GM19099 (cell line): ENCODE measurements around the gene APCDD1L.

Experiments used
- POLR2A ChIP-seq: IDR thresholded peaks from 3 replicates; pipeline ENCODE4 v1.6.1; 2011; ENCODE audit warnings: low read depth; ENCODE audit not compliant: insufficient read length; ENCODE audit errors: extremely low read depth

APCDD1L gene

DNA sequence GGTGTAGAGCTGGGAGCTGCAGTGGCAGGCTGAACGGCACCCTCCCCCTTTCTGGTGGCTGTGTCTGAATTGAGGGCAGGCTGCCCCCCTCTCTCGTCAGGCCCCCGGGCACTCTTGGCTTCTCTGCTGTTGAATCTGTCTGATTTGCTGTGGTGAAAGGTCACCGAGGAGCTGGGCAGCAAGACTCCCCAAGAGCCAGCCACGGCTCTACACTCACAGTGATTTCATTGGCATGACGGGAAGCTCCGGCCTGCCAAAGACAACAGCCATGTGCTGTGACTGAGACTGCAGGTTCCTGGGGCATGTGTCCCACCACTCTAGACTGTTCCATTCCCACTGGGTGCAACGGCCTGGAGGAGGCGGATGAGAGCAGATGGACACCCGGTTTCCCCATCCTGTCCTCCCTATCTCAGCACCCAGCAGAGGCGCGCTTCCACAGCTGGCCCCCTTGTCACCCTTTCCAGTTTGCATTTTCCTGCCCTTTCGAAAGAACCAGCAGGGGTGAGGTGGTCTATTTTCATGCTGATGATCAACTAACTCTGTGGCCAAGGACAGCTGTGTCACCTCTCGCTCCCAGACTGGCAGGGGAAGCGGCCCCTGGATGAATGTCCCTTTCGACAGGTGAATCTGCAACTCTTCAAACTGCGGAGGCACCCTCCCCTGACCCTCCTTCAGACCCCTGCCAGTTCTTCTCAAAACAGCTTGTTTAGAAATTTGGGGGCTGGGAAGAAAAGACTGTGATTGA lies 2.2 kb downstream of the APCDD1L start:
- TF ChIP-seq POLR2A: no peak

DNA sequence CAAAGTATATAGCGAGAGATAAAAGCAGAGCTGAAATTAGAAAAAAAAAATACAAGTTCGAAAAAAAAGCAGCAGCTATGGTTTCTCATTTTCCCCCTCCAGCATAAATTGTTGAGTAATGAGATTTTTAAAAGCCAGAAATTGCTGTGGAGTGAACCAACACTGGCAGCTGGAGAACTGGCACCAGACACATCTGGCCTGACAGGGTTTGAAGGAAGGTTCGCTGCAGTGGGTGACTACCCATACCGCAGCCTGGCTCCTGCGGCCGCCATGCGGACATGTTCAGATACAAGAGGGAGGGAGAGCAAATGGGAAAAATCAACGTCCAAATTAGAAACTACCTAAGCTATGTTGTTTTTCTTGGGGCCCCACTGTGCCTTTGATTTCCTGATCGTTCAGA lies 3.3 kb downstream of the APCDD1L start:
- no peak for TF ChIP-seq POLR2A

DNA sequence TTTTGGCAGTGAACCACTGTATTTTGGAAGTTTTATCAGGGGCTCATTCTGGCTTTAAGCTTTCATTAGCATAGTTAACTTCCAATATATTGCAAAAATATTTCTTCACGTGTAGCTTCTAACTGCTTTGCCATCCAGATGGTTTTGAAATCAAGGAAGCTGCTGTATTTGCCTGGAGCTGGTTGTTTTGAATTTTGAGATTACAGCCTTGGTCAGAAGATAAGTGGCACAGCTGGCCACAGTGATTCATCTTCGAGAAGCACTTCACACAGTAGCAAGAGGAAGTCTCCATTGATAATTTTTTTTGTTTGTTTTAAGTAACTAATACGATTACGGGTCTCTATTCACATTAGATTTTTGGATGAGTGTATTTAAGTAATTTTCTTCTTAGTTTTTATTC lies 3.8 kb downstream of the APCDD1L start:
- no peak for TF ChIP-seq POLR2A

DNA sequence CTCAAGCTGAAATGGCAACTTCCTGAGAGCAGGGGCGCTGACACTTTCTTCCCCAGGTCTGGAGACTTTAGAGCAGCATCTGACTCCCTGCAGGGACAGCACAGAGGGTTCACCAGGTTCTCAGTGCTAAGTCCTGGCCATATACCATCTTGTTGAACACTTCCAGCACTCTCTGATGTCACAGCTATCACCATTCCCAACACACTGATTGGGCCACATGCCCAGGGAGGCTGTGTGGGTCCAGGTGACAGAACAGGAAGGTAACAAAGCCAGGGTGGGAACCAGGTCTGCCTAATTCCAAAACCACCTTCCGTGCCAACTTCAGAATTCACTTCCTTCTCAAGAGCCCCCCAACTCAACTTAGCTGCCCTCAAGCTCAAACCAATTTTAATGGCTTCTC lies 4.3 kb downstream of the APCDD1L start:
- TF ChIP-seq POLR2A: no peak

DNA sequence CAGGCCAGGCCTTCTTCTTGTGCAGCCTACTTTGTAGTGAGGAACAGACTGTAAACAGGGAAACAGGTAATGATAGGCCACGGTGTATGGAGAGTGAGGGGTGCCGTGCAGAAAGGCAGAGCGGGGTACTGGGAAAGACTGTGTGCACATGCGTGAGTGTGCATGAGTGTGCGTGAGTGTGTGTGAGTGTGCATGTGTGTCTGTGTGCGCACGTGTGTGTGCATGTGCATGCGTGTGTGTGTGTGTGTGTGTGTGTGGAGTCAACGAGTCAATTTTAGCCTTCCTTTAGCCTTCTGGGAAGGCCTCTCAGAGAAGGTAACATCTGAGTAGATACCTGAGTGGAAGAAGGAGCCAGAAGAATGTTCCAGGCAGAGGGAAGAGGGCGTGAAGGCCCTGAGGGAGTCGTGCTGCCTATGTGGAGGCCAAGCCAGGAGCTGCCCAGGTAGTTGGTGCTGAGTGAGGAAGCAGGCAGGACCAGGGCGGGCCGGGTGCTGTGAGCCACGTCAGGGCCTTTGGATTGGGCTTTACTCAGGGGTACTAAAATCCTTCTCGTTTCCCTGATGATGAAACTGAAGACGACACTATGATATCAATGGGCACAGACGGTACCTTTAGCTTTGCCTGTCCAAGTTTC lies 6.3 kb downstream of the APCDD1L start:
- no peak for TF ChIP-seq POLR2A

DNA sequence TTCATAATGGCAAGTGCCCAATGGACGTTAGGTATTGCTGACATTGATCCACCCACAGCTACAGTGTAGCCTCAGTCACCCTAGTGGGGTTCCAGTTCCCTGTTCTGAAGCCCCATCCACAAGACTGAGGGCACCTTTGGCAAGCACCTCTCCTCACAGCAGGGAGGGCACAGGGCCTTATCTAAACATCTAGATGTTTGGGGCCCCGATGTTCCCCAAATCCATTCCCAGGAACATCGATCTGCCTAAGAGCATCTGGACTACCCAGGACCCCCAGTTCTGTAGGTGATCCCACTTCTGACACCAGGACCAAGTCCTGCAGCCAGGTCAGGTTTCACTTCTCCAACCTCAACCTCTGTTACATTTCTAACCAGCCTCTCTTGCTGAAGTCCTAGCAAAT lies 10.6 kb downstream of the APCDD1L start:
- TF ChIP-seq POLR2A: no peak

DNA sequence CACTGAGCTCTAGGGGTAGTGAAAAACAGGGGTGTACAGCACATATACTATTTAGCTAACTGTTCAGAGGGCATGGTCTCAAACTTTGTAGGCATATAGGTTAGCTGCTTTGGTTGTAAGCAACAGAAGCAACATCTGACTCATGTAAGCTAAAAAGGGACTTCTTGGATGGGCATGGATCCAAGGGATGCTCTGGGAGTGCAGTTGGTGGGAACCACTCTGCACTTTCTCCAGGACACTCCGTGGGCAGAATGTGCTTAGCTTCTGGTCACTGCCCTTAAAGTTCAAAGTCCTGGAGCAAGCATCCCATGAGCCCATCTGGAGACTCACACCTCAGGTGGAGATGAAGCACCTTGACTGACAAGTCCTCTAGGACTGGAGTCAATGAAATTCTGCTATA lies 11.5 kb downstream of the APCDD1L start:
- no peak for TF ChIP-seq POLR2A

DNA sequence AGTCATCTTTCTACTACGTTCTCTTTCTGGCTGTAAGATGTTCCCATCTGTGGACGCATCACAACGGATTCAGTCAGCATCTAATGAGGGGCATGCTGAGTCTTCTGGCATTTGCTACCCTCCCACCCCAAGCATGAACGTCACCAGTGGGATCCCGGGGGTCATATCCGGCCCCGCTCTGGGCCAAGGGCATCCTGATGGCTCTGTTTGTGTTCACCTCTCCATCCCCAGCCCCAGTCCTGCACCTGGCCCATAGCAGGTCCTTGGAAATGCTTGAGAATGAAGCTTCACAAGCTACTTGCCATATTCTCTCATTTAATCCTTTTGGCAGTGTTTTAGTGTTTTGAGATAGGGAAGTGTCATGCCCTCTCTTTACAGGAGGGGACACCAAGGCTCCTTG lies 14.9 kb downstream of the APCDD1L start:
- TF ChIP-seq POLR2A: no peak

DNA sequence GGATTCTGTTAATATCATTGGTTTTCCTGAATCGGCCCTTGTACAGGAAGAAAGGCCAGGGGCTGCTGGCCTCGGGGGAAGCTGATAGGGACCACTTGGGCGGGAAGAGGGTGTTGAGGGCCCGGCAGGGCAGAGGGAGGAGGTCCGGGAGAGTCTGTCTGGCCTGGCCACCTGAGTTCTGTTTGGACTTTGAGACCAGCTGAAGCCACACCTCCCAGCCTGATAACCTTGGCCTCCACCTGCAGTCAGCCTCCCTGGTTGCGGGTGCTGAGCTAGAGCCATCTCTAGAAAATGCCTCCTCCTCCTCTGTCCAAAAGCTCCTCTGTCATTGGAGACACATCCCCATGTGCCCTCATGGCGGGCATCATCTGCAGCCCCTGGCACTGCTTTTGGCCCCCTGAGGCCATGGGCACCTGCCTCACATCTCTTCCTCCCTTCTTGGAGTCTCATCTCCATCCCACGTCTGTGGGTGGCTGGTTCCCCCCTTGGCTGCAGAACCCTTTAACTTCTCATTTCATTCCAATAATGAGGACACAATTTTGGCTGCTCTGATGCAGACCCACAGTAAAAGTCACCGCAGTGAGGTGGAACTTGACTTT lies 16.6 kb downstream of the APCDD1L start:
- TF ChIP-seq POLR2A: no peak

DNA sequence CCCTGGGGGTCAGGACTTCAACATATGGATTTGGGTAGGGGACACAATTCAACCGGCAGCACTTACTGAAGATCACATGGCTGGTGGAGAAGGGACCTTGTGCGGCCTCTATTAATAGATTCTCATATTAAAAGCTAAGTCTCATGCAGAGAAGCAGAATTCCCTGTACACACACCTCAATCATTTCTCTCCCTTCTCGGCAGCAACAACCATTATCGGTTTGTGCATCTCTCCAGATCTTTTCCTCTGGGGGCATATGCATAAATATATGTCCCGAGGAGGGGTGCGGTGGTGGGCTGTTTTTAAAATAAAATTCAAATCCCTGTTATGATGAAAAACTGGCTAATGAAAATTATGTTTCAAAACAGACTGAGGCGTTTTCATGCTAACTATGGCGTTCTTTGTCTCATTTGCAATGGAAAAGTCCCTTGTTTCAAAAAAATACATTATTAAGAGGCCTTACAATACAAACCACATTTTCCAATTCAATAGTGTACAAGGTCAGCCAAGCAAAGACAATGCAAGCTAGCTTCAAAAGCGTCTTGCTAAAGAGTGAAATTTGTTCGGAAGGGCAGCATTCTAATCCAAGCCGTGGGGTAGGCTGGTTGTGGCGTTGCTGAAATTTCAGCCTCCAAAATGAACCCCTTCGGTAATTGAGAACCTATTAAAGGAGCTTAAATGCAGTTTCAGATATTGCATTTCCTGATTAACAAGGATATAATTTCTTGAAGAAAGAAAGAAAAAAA lies 17.3 kb downstream of the APCDD1L start:
- TF ChIP-seq POLR2A: no peak

DNA sequence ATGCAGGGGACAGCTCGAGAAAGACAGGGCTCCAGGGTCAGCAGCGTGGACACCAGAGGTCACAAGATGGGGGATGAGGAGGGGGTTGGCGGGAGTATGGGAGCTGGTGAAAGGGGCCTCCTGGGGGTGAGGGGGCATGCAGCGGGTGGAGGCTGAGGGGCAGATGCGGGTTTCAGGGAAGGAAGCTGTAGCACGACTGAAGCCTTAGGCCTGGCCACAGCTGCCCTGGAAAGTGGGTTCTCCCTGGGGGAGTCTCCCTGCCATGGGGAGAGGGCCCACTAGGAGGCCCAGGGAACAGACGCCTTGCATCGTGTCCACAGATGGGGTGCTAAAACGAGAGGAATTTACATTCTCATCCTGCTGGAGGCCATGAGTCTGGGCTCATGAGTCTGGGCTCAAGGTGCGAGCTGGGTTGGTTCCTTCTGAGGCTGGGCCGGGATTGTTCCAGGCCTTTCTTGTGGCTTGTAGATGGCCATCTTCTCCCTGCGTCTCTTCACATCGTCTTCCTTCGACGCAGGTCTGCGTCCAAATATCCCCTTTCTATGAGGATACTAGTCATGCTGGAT lies 18.0 kb downstream of the APCDD1L start:
- TF ChIP-seq POLR2A: no peak

DNA sequence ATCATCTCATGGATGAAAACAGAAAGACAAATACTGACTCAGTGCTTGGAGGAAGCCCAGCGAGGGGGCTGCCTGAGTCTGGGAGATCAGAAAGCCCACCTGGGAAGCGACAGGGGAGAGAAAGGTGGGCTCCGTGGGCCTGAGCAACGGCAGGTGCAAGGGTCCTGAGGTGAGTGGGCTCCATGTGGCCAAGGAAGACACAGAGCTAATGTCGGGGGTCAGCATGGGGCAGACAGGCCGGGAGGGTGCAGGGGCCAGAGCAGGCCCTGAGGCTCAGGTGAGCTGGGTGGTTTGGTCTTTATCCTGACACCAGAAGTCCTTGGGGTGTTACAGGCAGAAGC lies 18.8 kb downstream of the APCDD1L start:
- no peak for TF ChIP-seq POLR2A

DNA sequence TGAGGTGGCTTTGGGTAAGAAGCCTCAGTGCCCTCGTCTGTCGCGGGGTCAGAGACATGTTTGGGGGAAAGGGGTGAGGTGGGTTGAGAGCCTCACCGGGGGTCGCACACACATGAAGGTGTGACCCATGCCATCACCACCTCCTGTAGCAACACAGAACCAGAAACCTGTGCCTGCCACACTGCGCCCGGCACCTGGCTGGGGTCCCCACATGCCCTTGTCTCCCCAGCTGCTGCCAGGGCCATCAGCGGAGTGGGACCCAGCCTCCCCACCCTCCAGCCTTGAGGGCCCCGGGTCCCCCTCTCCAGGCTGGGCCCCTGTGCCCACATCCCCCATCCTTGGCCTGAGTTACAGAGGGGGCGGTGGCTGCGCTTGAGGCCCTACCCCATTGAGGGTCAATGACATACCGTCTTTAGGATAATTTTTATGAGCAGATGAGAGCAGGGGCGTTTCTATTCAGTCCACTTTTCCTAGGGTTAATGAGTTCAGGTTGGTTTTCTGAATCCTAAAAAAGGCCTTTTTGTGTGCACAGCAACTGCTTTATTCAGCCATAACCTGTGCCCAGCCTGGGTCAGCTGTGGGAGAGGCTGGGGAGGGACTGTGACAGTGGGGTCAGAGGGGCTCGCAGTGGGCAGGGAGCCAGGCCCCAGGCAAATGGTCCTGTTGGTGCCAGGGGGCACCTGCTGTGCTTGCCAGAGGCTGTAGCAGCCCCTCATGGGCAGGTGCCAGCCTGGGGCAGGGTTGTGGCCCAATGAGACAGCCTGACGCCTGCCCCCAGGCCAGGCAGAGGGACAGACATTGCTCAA lies 19.4 kb downstream of the APCDD1L start:
- TF ChIP-seq POLR2A: no peak

DNA sequence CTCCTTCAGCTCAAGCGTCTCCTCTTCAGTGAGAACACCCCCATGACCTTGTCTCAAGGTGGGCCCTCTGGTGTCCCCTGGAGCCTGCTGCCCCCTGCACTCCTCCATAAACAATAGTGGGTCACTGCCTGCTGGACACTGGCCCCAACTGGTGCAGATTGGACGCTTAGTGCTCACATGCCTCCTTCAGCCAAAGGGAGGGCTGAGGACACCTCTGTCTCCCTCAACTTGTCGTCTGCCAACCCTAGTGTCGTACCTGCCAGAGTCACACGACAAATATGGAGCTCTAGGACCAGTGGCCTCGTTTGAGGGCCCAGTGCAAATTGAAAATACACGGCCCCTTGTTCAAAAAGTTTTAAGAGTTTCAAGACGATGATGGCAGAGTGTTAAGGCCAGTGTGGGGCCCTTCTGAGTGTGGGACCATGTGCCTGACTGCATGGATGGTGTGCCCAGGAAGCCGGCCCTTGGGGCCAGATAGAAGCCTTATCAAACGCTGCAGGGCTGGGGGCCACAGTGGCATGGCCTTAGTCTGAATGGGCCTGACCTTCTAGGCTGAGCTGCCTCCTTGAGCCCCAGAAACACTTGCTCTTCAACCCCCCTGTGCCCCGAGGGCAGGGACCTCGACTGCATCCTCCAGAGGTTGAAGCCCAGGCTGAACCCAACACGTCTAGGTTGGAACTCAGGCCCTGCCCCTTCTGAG lies 20.1 kb downstream of the APCDD1L start:
- TF ChIP-seq POLR2A: no peak
